Body of pancreas (tissue), 4 donors: Measurements from ENCODE around the gene SPDL1. TPM values are rescaled to one million over a fixed set of nuclear protein-coding genes. Genes with fewer than 3 reads are reported as not detected.
A peak's percentile ranks its signal among the peaks of the same experiment; 100 is the strongest.

ENCODE experiments used
- ATAC-seq: fragments of 150-250 bp; one replicate; pipeline ENCODE4 v1.9.1; 2016
- DNase-seq, 4 donors: peaks; one replicate each; pipeline ENCODE4 v3.0.0-alpha.2; 2019
- H3K27ac ChIP-seq, 4 donors: fragments of 200-600 bp; sonication (generic); 1 replicate in 3 of 4; 2 replicates in 1 of 4; pipeline versions ENCODE4 v1.5.1 to v1.6.1; 2016 to 2019; ENCODE audit warnings: mild to moderate bottlenecking in 1 of 4, mixed read lengths in 1 of 4, moderate library complexity in 1 of 4
- H3K27me3 ChIP-seq, 2 donors: fragments of 200-600 bp; sonication (generic); one replicate each; pipeline ENCODE4 v1.6.0; 2016; ENCODE audit warnings: mild to moderate bottlenecking in 1 of 2
- H3K36me3 ChIP-seq, 2 donors: fragments of 200-600 bp; sonication (generic); replicated peaks in 1 of 2; 2 replicates each; pipeline ENCODE4 v1.5.1; 2016; ENCODE audit warnings: low read depth in 2 of 2; ENCODE audit not compliant: insufficient read depth in 1 of 2
- H3K4me1 ChIP-seq: fragments of 200-600 bp; sonication (generic); one replicate; pipeline ENCODE4 v1.6.0; 2016
- H3K4me3 ChIP-seq, 2 donors: fragments of 200-600 bp; sonication (generic); 1 replicate in 1 of 2; 2 replicates in 1 of 2; pipeline ENCODE4 v1.5.1; 2016 to 2019
- H3K9me3 ChIP-seq, 3 donors: fragments of 200-600 bp; sonication (generic); 1 replicate in 2 of 3; 2 replicates in 1 of 3; pipeline ENCODE4 v1.5.1; 2016
- CTCF ChIP-seq, 7 experiments: fragments of 450-650 bp in 4 of 7; fragments of 200-600 bp in 3 of 7; sonication (generic) in 3 of 7; IDR thresholded peaks; one replicate each; pipeline ENCODE4 v1.5.1; 2016 to 2019; ENCODE audit warnings: antibody characterized with exemption in 7 of 7
- POLR2A ChIP-seq, 3 donors: fragments of 450-650 bp; IDR thresholded peaks; one replicate each; pipeline ENCODE4 v1.6.1; 2016; ENCODE audit warnings: antibody characterized with exemption in 3 of 3, mild to moderate bottlenecking in 2 of 3
- WGBS, 2 donors: methylation state at CpG; one replicate each; pipeline ENCODE4 v1.1.5; 2017; 5-methylcytosine and 5-hydroxymethylcytosine counted together
- intact Hi-C: fragments of 100-400 bp; cut with DNase I; formaldehyde crosslinking; loops from one replicate; pipeline ENCODE4 v1.15.1; 2023
- total RNA-seq, 2 donors: library from RNA; depleted of rRNA; stranded (reverse); fragments of >200 nt; gene quantifications; one replicate each; pipeline ENCODE4 v1.1.0, GENCODE V29; 2016

The SPDL1 gene
- total RNA-seq, 2 donors from 2014 or later, result 3.6 to 12.9 TPM

DNA sequence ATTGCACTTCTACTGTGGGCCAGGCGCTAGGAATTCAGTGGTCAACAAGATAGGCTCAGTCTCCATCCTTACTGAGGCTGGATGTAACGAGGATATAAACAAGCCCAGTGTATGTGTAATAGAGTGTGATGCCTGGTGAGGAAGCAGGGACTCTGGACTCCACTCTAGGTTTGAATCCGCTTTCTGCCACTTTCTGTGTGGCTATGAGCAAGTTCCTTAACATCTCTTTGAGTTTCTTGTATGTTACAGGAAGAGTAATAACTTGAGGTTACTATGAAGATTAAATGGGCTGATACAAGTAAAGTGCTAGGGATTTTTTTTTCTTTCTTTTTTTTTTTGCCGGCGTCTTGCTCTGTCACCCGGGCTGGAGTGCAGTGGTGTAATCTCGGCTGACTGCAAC, 65.9 kb downstream of the SPDL1 start:
- no peak overlapping the region for H3K4me3 ChIP-seq
- no peak for DNase-seq
- no peaks in the 10 kb centered on the region for H3K4me1 ChIP-seq
- no peaks in the 10 kb centered on the region for H3K36me3 ChIP-seq
- no peak for ATAC-seq
- WGBS, 2 donors, result 54 to 69% methylated on average over 7 of the region's 7 CpGs
- no peak overlapping the region for H3K27ac ChIP-seq
- no peaks in the 10 kb centered on the region for H3K9me3 ChIP-seq
- no peak for TF ChIP-seq CTCF (IDR thresholded peaks at IDR 0.05)
- no peak for TF ChIP-seq POLR2A (IDR thresholded peaks at IDR 0.05)
- intact Hi-C loops, result no loop called here
- H3K27me3 ChIP-seq, result no peaks in the 10 kb centered on the region

DNA sequence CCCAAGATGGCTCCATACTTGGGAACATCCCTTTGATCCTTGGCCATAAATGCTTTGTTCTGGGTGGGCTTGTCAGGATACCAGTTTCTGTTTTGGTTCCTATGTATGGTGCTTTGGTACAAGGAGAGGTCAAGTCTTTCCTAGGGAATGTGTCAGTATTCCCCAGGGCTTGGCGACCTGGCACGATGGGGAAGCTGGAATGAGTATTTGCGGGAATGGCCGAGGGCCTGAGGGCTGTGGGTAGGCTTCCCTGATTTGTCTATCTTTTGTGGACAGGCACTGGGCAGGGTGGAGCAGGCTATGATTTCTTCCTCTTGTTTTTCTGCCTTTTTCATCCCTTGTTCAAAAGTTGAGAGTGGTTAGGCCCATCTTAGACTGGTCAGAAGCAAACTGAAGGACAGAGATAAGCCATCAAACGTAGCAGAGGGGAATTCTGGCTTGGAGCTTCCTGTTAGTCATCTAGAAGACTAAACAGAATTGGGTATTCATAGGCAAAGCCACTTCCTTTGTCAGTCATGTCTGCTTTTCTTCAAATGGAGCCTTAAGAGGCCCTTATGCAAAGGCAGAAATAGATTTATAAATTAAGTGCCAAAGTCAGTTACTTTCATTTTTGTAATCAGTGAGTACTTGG, 67.2 kb downstream of the SPDL1 start:
- Histone ChIP-seq H3K36me3 (no peaks in the 10 kb centered on the region), H3K4me3 (no peak overlapping the region), H3K27ac (no peak overlapping the region), H3K27me3 (no peaks in the 10 kb centered on the region), H3K9me3 (no peaks in the 10 kb centered on the region), H3K4me1 (no peaks in the 10 kb centered on the region)
- intact Hi-C loops, result no loop called here
- ATAC-seq (no peak), DNase-seq (no peak)
- 71 to 74% methylated on average over 5 of the region's 5 CpGs for WGBS, 2 donors
- TF ChIP-seq POLR2A (IDR thresholded peaks at IDR 0.05) (no peak), CTCF (IDR thresholded peaks at IDR 0.05) (no peak)

DNA sequence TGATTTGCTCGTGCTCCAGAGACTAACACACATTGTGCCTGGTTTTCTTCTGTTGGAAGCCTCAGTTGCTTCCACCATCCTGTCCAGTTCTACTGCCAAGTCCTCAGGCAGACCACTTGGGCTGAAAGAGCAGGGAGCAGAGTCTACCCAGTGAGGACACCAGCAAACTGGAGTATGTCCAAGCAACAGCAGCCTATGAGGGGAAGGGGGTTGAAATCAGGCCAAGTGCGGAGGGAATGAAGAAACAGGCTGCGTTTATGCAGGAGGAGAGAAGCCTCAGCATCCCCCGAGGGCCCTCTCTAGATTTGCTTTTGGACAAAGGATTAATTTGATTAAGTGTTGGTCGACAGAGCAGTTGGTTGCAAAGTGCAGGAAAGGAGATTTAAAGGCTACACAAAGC, 68.0 kb downstream of the SPDL1 start:
- TF ChIP-seq CTCF (IDR thresholded peaks at IDR 0.05) (no peak), POLR2A (IDR thresholded peaks at IDR 0.05) (no peak)
- Histone ChIP-seq H3K27ac (no peak overlapping the region), H3K4me3 (no peak overlapping the region), H3K27me3 (no peaks in the 10 kb centered on the region), H3K4me1 (no peaks in the 10 kb centered on the region), H3K9me3 (no peaks in the 10 kb centered on the region), H3K36me3 (no peaks in the 10 kb centered on the region)
- ATAC-seq, result no peak
- no peak for DNase-seq
- intact Hi-C loops, result no loop called here
- WGBS, 2 donors, result 59 to 67% methylated on average over 5 of the region's 5 CpGs

- ATAC-seq, result no peak
- H3K27ac ChIP-seq, result no peak overlapping the region
- intact Hi-C loops, result no loop called here
- no peak overlapping the region for H3K4me3 ChIP-seq
- H3K4me1 ChIP-seq, result no peaks in the 10 kb centered on the region
- WGBS, 2 donors, result 9 to 40% methylated on average over 1 of the region's 1 CpG
- no peaks in the 10 kb centered on the region for H3K36me3 ChIP-seq
- TF ChIP-seq POLR2A (IDR thresholded peaks at IDR 0.05), result no peak
- no peak for TF ChIP-seq CTCF (IDR thresholded peaks at IDR 0.05)
- no peaks in the 10 kb centered on the region for H3K9me3 ChIP-seq
- H3K27me3 ChIP-seq, result no peaks in the 10 kb centered on the region
- peak; percentile 32 to 75 (median 56) for DNase-seq
These were observed 68.5 kb downstream of the SPDL1 start for GRCh38 chr5:169652057-169652456.

- DNase-seq (no peak), ATAC-seq (no peak)
- Histone ChIP-seq H3K27ac (no peak overlapping the region), H3K36me3 (no peaks in the 10 kb centered on the region), H3K27me3 (no peaks in the 10 kb centered on the region), H3K9me3 (no peaks in the 10 kb centered on the region), H3K4me3 (no peak overlapping the region), H3K4me1 (no peaks in the 10 kb centered on the region)
- 69 to 79% methylated on average over 5 of the region's 5 CpGs for WGBS, 2 donors
- intact Hi-C loops, result no loop called here
- TF ChIP-seq POLR2A (IDR thresholded peaks at IDR 0.05) (no peak), CTCF (IDR thresholded peaks at IDR 0.05) (no peak)
These were observed 69.5 kb downstream of the SPDL1 start for GRCh38 chr5:169653091-169653490.
